ENCODE results near the gene GNB2.

- TF ChIP-seq, protein P1, sequence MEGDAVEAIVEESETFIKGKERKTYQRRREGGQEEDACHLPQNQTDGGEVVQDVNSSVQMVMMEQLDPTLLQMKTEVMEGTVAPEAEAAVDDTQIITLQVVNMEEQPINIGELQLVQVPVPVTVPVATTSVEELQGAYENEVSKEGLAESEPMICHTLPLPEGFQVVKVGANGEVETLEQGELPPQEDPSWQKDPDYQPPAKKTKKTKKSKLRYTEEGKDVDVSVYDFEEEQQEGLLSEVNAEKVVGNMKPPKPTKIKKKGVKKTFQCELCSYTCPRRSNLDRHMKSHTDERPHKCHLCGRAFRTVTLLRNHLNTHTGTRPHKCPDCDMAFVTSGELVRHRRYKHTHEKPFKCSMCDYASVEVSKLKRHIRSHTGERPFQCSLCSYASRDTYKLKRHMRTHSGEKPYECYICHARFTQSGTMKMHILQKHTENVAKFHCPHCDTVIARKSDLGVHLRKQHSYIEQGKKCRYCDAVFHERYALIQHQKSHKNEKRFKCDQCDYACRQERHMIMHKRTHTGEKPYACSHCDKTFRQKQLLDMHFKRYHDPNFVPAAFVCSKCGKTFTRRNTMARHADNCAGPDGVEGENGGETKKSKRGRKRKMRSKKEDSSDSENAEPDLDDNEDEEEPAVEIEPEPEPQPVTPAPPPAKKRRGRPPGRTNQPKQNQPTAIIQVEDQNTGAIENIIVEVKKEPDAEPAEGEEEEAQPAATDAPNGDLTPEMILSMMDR (IDR thresholded peaks at IDR 0.05; ENCODE audit: low read depth, low read length, poor library complexity, severe bottlenecking) = no peak
- no peak for TF ChIP-seq EZH2phosphoT487 (IDR thresholded peaks at IDR 0.05; ENCODE audit: borderline replicate concordance, low read length)
Observed at GRCh38 chr7:100705753-100706671, 32.5 kb downstream of the GNB2 start, which contains the start of gene POP7.
